ENCODE data around the gene LPCAT4.
"Not testable (repeated sequence)": the region's sequence is repeated elsewhere in the genome, so short reads cannot be mapped to it uniquely, and the experiment has no call there.

The LPCAT4 gene

DNA sequence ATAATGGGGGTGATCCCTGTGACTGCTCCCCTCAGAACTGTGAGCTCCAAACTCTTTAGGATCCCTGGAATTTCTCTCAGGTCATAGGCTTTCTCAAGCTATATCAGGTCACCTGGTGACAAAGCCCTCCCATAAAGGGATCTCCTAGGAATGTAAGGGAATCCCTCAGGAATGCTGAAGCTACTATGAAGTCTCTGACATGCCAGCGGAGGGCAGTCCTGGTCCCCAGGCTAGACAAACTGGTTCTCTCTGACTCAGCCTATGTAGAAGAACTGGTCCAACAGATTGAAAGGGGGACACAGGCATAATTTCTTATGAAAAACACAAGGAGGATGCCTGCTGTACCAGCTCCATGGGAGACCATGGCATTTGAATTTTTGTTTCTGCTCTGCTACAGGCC is 6.7 kb downstream of the LPCAT4 start:
- H3K4me3 ChIP-seq (ENCODE audit: low read length) = no peak overlapping the region
- no peak overlapping the region for H3K27ac ChIP-seq (ENCODE audit: low read depth, low read length)
- no peak overlapping the region for H3K9ac ChIP-seq (ENCODE audit: low read depth, low read length)
- no peaks in the 10 kb centered on the region for H3K4me1 ChIP-seq (ENCODE audit: insufficient read depth, low read length)
- WGBS = 75% methylated on average over 1 of the region's 1 CpG
- H3K36me3 ChIP-seq (ENCODE audit: insufficient read depth, low read length) = peaks cover 85% of the 10 kb centered on the region
- no peaks in the 10 kb centered on the region for H3K27me3 ChIP-seq (ENCODE audit: insufficient read depth, low read length)
- no peaks in the 10 kb centered on the region for H3K9me3 ChIP-seq (ENCODE audit: insufficient read depth, low read depth, low read length)

DNA sequence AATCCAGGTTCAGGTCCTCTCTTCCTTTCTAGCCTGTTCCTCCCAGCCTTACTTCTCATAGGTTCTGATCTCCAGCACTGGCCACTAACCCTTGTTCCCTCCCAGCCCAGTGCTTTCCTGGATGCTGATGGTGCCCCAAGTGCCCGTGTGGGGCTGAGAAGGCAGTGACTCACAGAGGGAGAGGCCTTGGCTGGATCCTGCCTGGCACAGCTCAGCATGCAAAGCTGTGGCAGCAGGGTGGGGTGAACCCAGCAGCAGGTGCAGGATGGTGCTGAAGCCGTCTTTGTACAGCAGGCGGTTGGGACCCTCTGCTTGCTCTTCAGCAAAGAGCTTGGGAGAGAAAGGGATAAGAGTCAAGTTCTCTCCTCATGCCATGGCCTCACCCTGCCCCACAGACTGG is 7.6 kb downstream of the LPCAT4 start:
- Histone ChIP-seq H3K27ac (ENCODE audit: low read depth, low read length) (no peak overlapping the region), H3K27me3 (ENCODE audit: insufficient read depth, low read length) (no peaks in the 10 kb centered on the region), H3K9me3 (ENCODE audit: insufficient read depth, low read depth, low read length) (no peaks in the 10 kb centered on the region), H3K9ac (ENCODE audit: low read depth, low read length) (no peak overlapping the region), H3K4me1 (ENCODE audit: insufficient read depth, low read length) (no peaks in the 10 kb centered on the region), H3K4me3 (ENCODE audit: low read length) (no peak overlapping the region), H3K36me3 (ENCODE audit: insufficient read depth, low read length) (peaks cover 89% of the 10 kb centered on the region)
- WGBS = 94% methylated on average over 3 of the region's 3 CpGs

DNA sequence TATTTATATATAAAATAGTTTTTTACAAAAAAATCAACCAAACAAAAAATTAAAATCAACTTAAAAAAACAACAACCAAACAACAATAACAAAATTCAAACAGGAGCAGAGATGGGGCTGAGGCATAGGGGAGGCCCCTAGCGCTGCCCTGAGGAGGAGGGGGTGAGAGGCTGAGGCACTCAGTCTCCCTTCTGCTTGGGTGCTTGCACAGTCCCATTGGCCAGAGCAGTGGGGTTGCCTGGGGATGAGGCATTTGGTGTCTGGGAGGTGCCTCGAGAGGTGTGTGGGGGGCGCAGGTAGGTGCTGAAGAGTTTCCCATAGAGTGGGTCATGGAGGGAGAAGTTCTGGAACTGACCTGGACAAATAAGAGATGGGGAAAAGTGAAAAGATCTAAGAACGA is 8.0 kb downstream of the LPCAT4 start:
- H3K36me3 ChIP-seq (ENCODE audit: insufficient read depth, low read length) = peaks cover 86% of the 10 kb centered on the region
- no peaks in the 10 kb centered on the region for H3K27me3 ChIP-seq (ENCODE audit: insufficient read depth, low read length)
- no peak overlapping the region for H3K27ac ChIP-seq (ENCODE audit: low read depth, low read length)
- H3K9ac ChIP-seq (ENCODE audit: low read depth, low read length) = no peak overlapping the region
- 98% methylated on average over 4 of the region's 4 CpGs for WGBS
- peaks cover 4% of the 10 kb centered on the region; the same call in 1 of the 2 replicates for H3K4me1 ChIP-seq (ENCODE audit: insufficient read depth, low read length)
- H3K9me3 ChIP-seq (ENCODE audit: insufficient read depth, low read depth, low read length) = no peaks in the 10 kb centered on the region
- H3K4me3 ChIP-seq (ENCODE audit: low read length) = no peak overlapping the region

DNA sequence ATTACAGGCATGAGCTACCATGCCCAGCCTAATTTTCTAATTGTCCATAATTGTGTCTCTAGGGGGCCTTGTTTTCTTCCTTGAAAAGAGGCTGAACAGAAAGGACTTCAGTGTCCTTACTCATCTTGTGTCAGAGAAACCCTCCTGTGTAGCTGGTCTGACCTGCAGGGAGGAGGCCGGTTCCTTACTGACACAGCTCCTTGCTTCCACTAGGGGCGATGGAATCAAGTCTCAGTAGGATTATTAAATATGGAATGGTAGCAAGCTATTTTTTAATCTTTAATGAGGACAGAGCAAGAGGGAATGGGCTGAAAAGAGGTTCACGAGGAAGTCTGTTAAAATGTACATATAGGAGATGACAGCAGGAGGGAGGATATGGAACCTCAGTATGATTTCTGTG is 8.6 kb downstream of the LPCAT4 start:
- no peaks in the 10 kb centered on the region for H3K27me3 ChIP-seq (ENCODE audit: insufficient read depth, low read length)
- no peak overlapping the region for H3K27ac ChIP-seq (ENCODE audit: low read depth, low read length)
- WGBS = 80% methylated on average over 3 of the region's 3 CpGs
- no peak overlapping the region for H3K9ac ChIP-seq (ENCODE audit: low read depth, low read length)
- no peaks in the 10 kb centered on the region for H3K9me3 ChIP-seq (ENCODE audit: insufficient read depth, low read depth, low read length)
- no peak overlapping the region for H3K4me3 ChIP-seq (ENCODE audit: low read length)
- H3K4me1 ChIP-seq (ENCODE audit: insufficient read depth, low read length) = peaks cover 6% of the 10 kb centered on the region; the same call in 1 of the 2 replicates
- H3K36me3 ChIP-seq (ENCODE audit: insufficient read depth, low read length) = peaks cover 80% of the 10 kb centered on the region

DNA sequence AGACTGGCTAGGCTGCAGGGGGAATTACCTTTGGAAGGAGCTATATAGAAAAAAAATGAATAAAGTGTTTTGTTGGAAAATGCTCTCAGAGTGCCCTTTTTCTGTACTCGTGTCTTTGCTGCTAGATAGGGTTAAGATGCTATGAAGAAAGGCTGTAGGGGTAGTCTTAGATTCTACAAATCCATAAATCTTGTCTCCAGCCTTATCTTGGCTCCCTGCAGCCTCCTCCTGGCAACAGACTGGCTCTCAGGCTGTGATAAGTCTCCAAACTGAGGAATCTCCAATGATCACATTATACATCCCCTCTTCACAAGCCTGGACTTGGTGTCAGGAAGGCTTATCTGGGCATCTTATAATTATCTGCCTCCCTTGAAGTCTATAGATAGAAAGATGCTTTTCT is 9.3 kb downstream of the LPCAT4 start:
- WGBS = 88% methylated on average over 1 of the region's 1 CpG
- Histone ChIP-seq H3K36me3 (ENCODE audit: insufficient read depth, low read length) (peaks cover 73% of the 10 kb centered on the region), H3K27ac (ENCODE audit: low read depth, low read length) (no peak overlapping the region), H3K9me3 (ENCODE audit: insufficient read depth, low read depth, low read length) (no peaks in the 10 kb centered on the region), H3K9ac (ENCODE audit: low read depth, low read length) (no peak overlapping the region), H3K27me3 (ENCODE audit: insufficient read depth, low read length) (no peaks in the 10 kb centered on the region), H3K4me3 (ENCODE audit: low read length) (no peak overlapping the region), H3K4me1 (ENCODE audit: insufficient read depth, low read length) (peaks cover 6% of the 10 kb centered on the region; the same call in 1 of the 2 replicates)

DNA sequence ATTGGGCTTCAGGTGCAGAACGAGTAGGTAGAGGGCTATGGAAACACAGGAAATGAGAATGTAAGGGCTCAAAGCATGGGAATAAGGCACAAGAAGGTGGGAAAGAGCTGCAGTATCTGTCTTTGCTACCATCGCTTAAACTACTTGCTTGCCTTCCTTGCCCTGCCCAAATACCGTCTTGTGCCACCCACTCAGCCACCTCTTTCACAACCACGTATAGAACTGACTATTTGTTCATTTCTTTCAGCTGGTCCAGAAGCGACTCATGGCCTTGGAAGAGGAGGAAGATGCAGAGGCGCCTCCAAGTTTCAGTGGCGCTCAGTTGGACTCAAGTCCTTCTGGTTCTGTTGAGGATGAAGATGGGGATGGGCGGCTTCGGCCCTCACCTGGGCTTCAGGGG is 11.8 kb downstream of the LPCAT4 start:
- no peak overlapping the region for H3K4me3 ChIP-seq (ENCODE audit: low read length)
- no peaks in the 10 kb centered on the region for H3K27me3 ChIP-seq (ENCODE audit: insufficient read depth, low read length)
- no peak overlapping the region for H3K27ac ChIP-seq (ENCODE audit: low read depth, low read length)
- 93% methylated on average over 9 of the region's 9 CpGs for WGBS
- H3K4me1 ChIP-seq (ENCODE audit: insufficient read depth, low read length) = peaks cover 6% of the 10 kb centered on the region; the same call in 1 of the 2 replicates
- no peak overlapping the region for H3K9ac ChIP-seq (ENCODE audit: low read depth, low read length)
- peaks cover 52% of the 10 kb centered on the region for H3K36me3 ChIP-seq (ENCODE audit: insufficient read depth, low read length)
- no peaks in the 10 kb centered on the region for H3K9me3 ChIP-seq (ENCODE audit: insufficient read depth, low read depth, low read length)

DNA sequence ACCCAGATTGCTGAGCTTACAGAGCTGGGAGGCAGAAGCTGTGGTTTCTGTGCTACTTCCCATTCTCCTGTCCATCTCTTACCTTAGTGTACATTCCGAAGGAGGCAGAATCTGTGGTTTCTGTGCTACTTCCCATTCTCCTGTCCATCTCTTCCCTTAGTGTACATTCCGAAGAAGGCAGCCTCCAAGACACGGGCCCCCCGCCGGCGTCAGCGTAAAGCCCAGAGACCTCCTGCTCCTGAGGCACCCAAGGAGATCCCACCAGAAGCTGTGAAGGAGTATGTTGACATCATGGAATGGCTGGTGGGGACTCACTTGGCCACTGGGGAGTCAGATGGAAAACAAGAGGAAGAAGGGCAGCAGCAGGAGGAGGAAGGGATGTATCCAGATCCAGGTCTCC is 12.7 kb downstream of the LPCAT4 start:
- Histone ChIP-seq H3K9ac (ENCODE audit: low read depth, low read length) (no peak overlapping the region), H3K4me3 (ENCODE audit: low read length) (no peak overlapping the region), H3K27ac (ENCODE audit: low read depth, low read length) (no peak overlapping the region), H3K4me1 (ENCODE audit: insufficient read depth, low read length) (peaks cover 6% of the 10 kb centered on the region; the same call in 1 of the 2 replicates), H3K9me3 (ENCODE audit: insufficient read depth, low read depth, low read length) (no peaks in the 10 kb centered on the region), H3K27me3 (ENCODE audit: insufficient read depth, low read length) (no peaks in the 10 kb centered on the region), H3K36me3 (ENCODE audit: insufficient read depth, low read length) (peaks cover 43% of the 10 kb centered on the region)
- WGBS = 97% methylated on average over 7 of the region's 7 CpGs

DNA sequence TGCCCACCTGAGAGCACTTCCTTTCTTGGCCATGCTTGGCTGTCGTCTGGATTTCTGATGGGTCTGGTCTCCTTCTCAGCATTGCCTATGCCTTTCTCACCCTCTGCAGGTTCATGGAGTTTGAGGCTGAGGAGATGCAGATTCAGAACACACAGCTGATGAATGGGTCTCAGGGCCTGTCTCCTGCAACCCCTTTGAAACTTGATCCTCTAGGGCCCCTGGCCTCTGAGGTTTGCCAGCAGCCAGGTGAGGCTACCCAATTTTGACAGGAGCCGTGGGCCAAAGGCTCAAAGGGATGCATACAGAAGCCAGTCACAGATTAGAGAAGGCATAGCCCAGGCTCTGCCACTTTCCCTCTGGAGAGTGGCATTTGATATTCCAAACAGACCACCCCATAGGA is 13.4 kb downstream of the LPCAT4 start:
- WGBS = 75% methylated on average over 2 of the region's 2 CpGs
- peaks cover 6% of the 10 kb centered on the region; the same call in 1 of the 2 replicates for H3K4me1 ChIP-seq (ENCODE audit: insufficient read depth, low read length)
- no peak overlapping the region for H3K27ac ChIP-seq (ENCODE audit: low read depth, low read length)
- no peaks in the 10 kb centered on the region for H3K27me3 ChIP-seq (ENCODE audit: insufficient read depth, low read length)
- no peak overlapping the region for H3K9ac ChIP-seq (ENCODE audit: low read depth, low read length)
- H3K36me3 ChIP-seq (ENCODE audit: insufficient read depth, low read length) = peaks cover 36% of the 10 kb centered on the region
- H3K9me3 ChIP-seq (ENCODE audit: insufficient read depth, low read depth, low read length) = no peaks in the 10 kb centered on the region
- no peak overlapping the region for H3K4me3 ChIP-seq (ENCODE audit: low read length)

DNA sequence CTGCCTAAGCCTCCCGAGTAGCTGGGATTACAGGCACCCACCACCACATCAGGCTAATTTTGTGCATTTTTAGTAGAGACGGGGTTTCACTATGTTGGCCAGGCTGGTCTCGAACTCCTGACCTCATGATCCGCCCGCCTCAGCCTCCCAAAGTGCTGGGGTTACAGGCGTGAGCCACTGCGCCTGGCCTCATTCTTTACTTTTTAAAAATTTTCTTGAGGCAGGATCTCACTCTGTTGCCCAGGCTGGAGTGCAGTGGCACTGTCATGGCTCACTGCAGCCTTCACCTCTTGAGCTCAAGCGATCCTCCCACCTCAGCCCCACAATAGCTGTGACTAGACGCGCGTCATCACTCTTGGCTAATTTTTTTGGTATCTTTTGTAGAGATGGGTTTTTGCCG is 14.0 kb downstream of the LPCAT4 start:
- not testable (repeated sequence) for H3K9me3 ChIP-seq (ENCODE audit: insufficient read depth, low read depth, low read length); H3K4me1 ChIP-seq (ENCODE audit: insufficient read depth, low read length); H3K9ac ChIP-seq (ENCODE audit: low read depth, low read length); H3K27ac ChIP-seq (ENCODE audit: low read depth, low read length); H3K4me3 ChIP-seq (ENCODE audit: low read length); H3K27me3 ChIP-seq (ENCODE audit: insufficient read depth, low read length)
- peaks cover 30% of the 10 kb centered on the region for H3K36me3 ChIP-seq (ENCODE audit: insufficient read depth, low read length)
- WGBS = 89% methylated on average over 12 of the region's 12 CpGs

DNA sequence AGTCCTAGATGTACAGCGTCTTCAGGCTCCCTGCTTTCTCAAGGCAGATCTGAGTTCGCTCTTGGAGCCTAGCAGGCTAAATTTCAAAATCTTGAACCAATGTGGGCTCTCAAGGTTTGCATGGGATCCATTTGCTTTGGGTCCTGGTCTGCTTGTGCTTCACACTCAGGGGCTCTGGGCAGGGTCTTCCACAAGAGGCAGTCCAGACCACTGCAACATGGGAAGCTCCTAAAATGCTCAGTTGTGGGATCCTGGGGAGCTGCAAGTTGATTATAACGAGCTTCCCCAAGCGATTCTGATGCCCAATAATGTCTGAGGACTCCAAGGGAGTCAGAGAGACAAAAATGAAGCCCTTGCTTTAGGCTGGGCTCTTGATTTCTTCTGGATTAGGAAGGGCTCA is 17.2 kb downstream of the LPCAT4 start:
- Histone ChIP-seq H3K4me3 (ENCODE audit: low read length) (no peak overlapping the region), H3K9me3 (ENCODE audit: insufficient read depth, low read depth, low read length) (no peaks in the 10 kb centered on the region), H3K27me3 (ENCODE audit: insufficient read depth, low read length) (no peaks in the 10 kb centered on the region), H3K4me1 (ENCODE audit: insufficient read depth, low read length) (peaks cover 6% of the 10 kb centered on the region; the same call in 1 of the 2 replicates), H3K27ac (ENCODE audit: low read depth, low read length) (no peak overlapping the region), H3K36me3 (ENCODE audit: insufficient read depth, low read length) (peaks cover 4% of the 10 kb centered on the region), H3K9ac (ENCODE audit: low read depth, low read length) (no peak overlapping the region)
- WGBS = 90% methylated on average over 4 of the region's 4 CpGs

DNA sequence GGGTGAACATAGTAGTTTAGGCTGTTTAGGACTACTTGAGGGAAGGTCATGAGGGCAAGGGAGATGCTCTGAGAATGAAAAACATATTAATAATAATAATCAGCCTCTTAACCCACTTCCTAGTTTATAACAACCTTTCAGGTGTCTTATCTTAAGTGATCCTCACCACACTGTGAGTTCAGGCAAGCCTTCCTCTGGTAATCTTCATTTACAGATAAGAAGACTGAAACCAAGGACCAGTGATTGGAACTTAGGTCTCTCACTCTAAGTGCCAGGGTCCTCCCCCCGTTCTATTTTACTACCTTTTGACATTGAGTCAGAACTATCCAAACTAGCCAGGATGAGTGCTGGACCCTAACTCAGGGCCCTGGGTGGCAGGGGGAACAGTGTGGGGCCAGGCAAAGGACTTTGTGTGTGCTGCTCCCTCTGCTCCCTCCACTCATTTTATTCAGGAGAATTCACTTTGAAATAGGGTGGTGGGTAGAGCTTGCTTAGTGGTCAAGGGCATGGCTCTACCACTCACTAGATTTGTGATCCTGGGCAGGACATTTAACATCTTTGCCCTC is 18.2 kb downstream of the LPCAT4 start:
- H3K27me3 ChIP-seq (ENCODE audit: insufficient read depth, low read length) = no peaks in the 10 kb centered on the region
- no peak overlapping the region for H3K9ac ChIP-seq (ENCODE audit: low read depth, low read length)
- no peaks in the 10 kb centered on the region for H3K36me3 ChIP-seq (ENCODE audit: insufficient read depth, low read length)
- H3K4me1 ChIP-seq (ENCODE audit: insufficient read depth, low read length) = peaks cover 1% of the 10 kb centered on the region; the same call in 1 of the 2 replicates
- no peak overlapping the region for H3K27ac ChIP-seq (ENCODE audit: low read depth, low read length)
- H3K9me3 ChIP-seq (ENCODE audit: insufficient read depth, low read depth, low read length) = no peaks in the 10 kb centered on the region
- WGBS = 86% methylated on average over 1 of the region's 1 CpG
- H3K4me3 ChIP-seq (ENCODE audit: low read length) = no peak overlapping the region

All from HUES64 (cell line).